OCI-LY1 (cell line): ENCODE data around the gene KLRD1.

Experiments
- EZH2 ChIP-seq: fragments of 200-600 bp; sonication (generic), shearing (Covaris generic); IDR thresholded peaks from 2 replicates; pipeline ENCODE4 v1.8.0; 2017; ENCODE audit warnings: borderline replicate concordance, mixed run types, mild to moderate bottlenecking, antibody characterized with exemption, low read length, moderate library complexity, mixed read lengths
- TF ChIP-seq, protein P1 (sequence below): fragments of 200-600 bp; sonication (generic), shearing (Covaris generic); IDR thresholded peaks from 2 replicates; pipeline ENCODE4 v1.5.1; 2017; ENCODE audit warnings: mild to moderate bottlenecking, antibody characterized with exemption, low read length, moderate library complexity, mixed read lengths

DNA sequence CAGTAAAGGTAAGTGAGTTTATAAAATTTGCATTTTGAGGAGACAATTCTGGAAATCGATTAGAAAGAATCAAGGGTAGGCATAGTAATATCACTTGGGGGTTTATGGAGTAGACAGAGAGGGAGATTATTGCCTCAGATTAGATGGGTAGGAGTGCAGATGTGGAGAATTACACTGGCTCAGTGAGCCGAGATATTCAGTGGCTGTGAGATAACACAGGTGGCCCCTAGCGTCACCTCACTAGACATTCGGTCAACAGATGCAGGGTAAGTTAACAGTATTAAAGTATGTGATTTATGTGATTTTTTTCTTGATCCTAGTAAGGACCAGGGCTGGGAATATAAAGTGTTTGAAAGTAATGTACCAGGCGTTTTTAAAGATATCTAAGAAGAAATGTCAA is 39.6 kb upstream of the KLRD1 start:
- TF ChIP-seq, protein P1, sequence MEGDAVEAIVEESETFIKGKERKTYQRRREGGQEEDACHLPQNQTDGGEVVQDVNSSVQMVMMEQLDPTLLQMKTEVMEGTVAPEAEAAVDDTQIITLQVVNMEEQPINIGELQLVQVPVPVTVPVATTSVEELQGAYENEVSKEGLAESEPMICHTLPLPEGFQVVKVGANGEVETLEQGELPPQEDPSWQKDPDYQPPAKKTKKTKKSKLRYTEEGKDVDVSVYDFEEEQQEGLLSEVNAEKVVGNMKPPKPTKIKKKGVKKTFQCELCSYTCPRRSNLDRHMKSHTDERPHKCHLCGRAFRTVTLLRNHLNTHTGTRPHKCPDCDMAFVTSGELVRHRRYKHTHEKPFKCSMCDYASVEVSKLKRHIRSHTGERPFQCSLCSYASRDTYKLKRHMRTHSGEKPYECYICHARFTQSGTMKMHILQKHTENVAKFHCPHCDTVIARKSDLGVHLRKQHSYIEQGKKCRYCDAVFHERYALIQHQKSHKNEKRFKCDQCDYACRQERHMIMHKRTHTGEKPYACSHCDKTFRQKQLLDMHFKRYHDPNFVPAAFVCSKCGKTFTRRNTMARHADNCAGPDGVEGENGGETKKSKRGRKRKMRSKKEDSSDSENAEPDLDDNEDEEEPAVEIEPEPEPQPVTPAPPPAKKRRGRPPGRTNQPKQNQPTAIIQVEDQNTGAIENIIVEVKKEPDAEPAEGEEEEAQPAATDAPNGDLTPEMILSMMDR, result no peak; the same call in 1 of the 2 replicates
- no peak for TF ChIP-seq EZH2
